IgD-negative memory B cell (primary cell): ENCODE results near the gene LIFR. TPM values are rescaled to one million over a fixed set of nuclear protein-coding genes. Genes with fewer than 3 reads are reported as not detected.

Experiments used
- H3K27ac Mint-ChIP-seq, 3 donors: one replicate each; pipeline ENCODE4 v1.8.0; 2020 to 2022; ENCODE audit warnings: mild to moderate bottlenecking in 3 of 3, mixed read lengths in 3 of 3, moderate library complexity in 1 of 3
- H3K27me3 Mint-ChIP-seq: one replicate; pipeline ENCODE4 v1.8.0; 2021; ENCODE audit warnings: mixed read lengths
- H3K36me3 Mint-ChIP-seq: one replicate; pipeline ENCODE4 v1.8.0; 2020; ENCODE audit warnings: mild to moderate bottlenecking, mixed read lengths
- H3K4me1 Mint-ChIP-seq, 3 donors: one replicate each; pipeline ENCODE4 v1.8.0; 2020 to 2022; ENCODE audit warnings: mixed read lengths in 3 of 3, mild to moderate bottlenecking in 1 of 3
- H3K4me3 Mint-ChIP-seq, 4 donors: one replicate each; pipeline ENCODE4 v1.8.0; 2020 to 2022; ENCODE audit warnings: mild to moderate bottlenecking in 4 of 4, mixed read lengths in 4 of 4, moderate library complexity in 3 of 4
- H3K9me3 Mint-ChIP-seq, 3 donors: one replicate each; pipeline ENCODE4 v1.8.0; 2020 to 2021; ENCODE audit warnings: mixed read lengths in 3 of 3, mild to moderate bottlenecking in 1 of 3
- polyA plus RNA-seq: library from polyadenylated mRNA; unstranded; fragments of 300-500 nt; fragmentation: Illumina TruSeq; gene quantifications from one replicate; pipeline ENCODE4 v1.2.3, GENCODE V29; 2021

LIFR gene
- polyA plus RNA-seq, 1 donor from 2014 or later = not detected

- H3K4me1 Mint-ChIP-seq = no peaks in the 10 kb centered on the region
- no peak overlapping the region for H3K4me3 Mint-ChIP-seq
- no peaks in the 10 kb centered on the region for H3K36me3 Mint-ChIP-seq
- H3K9me3 Mint-ChIP-seq = no peaks in the 10 kb centered on the region
- peaks cover 21% of the 10 kb centered on the region for H3K27me3 Mint-ChIP-seq
- no peak overlapping the region for H3K27ac Mint-ChIP-seq
Observed at GRCh38 chr5:38494175-38494574, 62.3 kb downstream of the LIFR start.

DNA sequence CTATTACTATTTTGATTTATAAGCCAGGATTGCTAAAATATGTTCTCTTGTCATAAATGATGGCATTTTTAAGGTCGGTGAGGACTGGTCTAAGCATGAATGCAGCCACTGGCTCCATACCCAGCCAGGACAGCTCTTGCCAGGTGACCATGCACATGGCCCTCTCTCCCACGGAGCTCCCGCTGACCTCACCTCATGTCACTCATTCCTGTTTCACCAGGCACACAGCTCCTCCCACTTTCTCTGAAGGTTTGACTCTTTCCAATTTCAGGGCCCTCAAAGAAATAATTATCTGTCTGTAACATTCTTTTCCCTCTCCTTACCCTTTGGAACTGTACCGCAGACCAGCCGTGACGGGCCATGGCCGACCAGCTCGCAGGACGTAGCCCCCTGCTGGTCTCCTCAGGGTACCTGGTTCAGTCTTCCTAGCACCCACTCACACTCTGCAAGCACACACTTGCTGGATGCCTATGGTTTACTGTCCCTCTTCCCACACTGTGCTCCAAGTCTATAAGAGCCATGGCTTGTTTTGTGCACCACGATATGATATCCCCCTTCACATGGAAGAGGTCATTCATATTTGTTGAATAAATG lies 72.5 kb downstream of the LIFR start:
- no peak overlapping the region for H3K27ac Mint-ChIP-seq
- H3K9me3 Mint-ChIP-seq = peaks cover 0 to 3% (median 0%) of the 10 kb centered on the region in 3 donors
- H3K4me1 Mint-ChIP-seq = no peaks in the 10 kb centered on the region
- no peaks in the 10 kb centered on the region for H3K36me3 Mint-ChIP-seq
- H3K4me3 Mint-ChIP-seq = no peak overlapping the region
- peaks cover 9% of the 10 kb centered on the region for H3K27me3 Mint-ChIP-seq

DNA sequence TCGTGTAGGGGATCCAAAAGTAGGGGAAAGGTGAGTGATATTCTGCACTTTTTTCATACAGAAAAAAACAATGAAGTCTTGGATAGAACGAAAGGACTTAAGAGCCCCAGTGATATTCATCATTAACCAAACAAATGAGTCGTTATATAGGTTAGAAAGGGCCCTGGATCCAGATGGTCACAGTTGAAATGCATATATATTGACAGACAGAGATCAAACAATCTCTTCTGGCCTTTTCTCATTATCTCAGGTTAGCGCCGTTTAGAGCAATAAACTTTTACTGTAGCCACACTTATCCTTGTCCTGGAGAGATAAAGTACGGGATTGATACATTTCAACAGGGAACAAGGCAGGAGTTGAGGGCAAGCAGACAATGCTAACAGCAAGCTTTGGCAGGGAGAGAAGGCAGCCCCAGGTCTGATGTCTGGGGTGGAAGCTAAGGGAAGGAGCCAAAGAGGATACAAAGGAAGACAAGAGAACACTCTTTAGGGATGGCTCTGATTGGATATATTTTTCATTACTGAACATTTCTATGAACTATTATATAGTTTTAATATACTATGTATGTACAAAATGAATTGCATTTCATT lies 77.0 kb downstream of the LIFR start:
- Mint-ChIP-seq H3K27ac (no peak overlapping the region), H3K4me3 (no peak overlapping the region), H3K36me3 (no peaks in the 10 kb centered on the region), H3K27me3 (peaks cover 5% of the 10 kb centered on the region), H3K4me1 (no peaks in the 10 kb centered on the region), H3K9me3 (peaks cover 0 to 3% (median 0%) of the 10 kb centered on the region in 3 donors)

DNA sequence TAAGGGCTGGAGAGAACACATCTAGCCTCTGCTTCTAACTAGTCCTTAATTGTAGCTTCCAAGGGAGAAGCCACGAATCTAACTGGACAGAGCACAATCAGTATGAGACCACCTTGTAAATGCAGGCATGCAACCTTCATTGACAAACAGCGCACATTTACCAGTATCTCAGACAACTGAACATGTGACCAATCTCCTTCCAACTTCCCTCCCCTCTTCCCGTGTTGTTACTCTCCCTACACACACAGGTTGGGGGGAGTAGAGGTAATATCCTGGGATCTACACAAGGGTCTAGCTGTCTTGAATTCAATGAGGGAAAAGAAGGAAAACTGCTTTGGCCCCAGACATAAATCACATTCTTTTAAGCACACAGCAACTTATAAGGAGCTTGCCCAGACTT lies 77.6 kb downstream of the LIFR start:
- no peaks in the 10 kb centered on the region for H3K9me3 Mint-ChIP-seq
- no peak overlapping the region for H3K4me3 Mint-ChIP-seq
- H3K36me3 Mint-ChIP-seq = no peaks in the 10 kb centered on the region
- no peak overlapping the region for H3K27ac Mint-ChIP-seq
- H3K27me3 Mint-ChIP-seq = peaks cover 3% of the 10 kb centered on the region
- H3K4me1 Mint-ChIP-seq = no peaks in the 10 kb centered on the region

DNA sequence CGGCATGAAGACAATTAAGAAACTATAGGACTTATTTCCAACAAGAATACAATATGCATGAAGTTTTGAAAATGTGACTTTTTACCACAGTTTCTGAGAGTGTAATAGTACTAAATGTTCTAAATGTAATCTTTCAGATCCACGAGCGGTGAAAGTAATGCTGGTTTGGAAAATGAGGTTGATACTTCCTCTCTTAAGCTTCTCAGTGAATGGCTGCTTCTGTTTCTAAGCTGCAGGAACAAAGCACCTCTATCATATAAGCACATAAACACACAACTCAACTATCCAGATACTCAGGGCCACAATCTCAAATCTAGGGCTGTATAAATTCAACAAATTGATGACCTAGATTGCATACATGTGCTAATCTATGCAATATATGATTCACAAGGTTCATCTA lies 78.3 kb downstream of the LIFR start:
- H3K4me1 Mint-ChIP-seq = no peaks in the 10 kb centered on the region
- H3K27ac Mint-ChIP-seq = no peak overlapping the region
- no peaks in the 10 kb centered on the region for H3K36me3 Mint-ChIP-seq
- no peaks in the 10 kb centered on the region for H3K9me3 Mint-ChIP-seq
- no peak overlapping the region for H3K4me3 Mint-ChIP-seq
- H3K27me3 Mint-ChIP-seq = peaks cover 4% of the 10 kb centered on the region

DNA sequence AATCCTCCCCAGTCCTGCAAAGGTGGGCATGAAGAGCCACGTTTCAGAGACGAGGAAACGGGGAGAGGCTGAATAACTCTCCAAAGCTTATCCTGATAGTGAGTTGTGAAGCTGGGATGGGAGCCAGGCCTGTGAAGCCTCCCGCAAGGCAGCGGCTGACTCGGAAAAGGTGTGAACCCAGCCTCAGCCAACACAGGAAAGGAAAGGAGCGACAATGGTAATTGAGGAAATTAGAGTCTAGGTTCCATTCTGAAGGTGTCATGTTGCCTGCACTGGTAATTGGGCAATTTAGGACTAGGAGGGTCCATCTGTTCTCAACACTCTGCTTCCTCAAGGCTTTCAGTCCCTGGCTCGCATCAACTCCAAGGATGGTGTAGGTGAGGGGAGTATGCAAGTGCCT lies 83.4 kb downstream of the LIFR start:
- Mint-ChIP-seq H3K27me3 (peaks cover 25% of the 10 kb centered on the region), H3K36me3 (no peaks in the 10 kb centered on the region), H3K27ac (no peak overlapping the region), H3K4me1 (no peaks in the 10 kb centered on the region), H3K9me3 (no peaks in the 10 kb centered on the region), H3K4me3 (no peak overlapping the region)

DNA sequence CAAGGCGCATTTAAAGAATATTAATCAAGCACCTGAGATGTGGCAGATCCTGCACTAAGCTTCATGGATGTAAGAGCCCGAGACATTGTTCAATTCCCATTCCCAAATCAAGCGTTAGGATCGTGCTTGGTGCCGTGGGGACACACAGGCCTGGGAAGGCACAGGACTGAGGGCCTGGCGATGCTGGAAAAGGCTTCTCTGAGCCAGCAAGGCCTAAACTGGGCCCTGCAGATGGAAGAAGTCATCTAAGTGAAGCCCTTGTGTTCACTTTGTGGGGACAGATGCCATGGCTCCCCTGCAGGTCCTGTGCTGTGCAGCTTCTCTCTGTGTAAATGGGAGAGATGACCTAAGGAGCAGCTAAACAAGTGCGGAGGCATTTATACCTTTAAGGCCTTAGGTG lies 83.9 kb downstream of the LIFR start:
- no peaks in the 10 kb centered on the region for H3K9me3 Mint-ChIP-seq
- no peaks in the 10 kb centered on the region for H3K4me1 Mint-ChIP-seq
- no peaks in the 10 kb centered on the region for H3K36me3 Mint-ChIP-seq
- H3K4me3 Mint-ChIP-seq = no peak overlapping the region
- peaks cover 26% of the 10 kb centered on the region for H3K27me3 Mint-ChIP-seq
- H3K27ac Mint-ChIP-seq = no peak overlapping the region

DNA sequence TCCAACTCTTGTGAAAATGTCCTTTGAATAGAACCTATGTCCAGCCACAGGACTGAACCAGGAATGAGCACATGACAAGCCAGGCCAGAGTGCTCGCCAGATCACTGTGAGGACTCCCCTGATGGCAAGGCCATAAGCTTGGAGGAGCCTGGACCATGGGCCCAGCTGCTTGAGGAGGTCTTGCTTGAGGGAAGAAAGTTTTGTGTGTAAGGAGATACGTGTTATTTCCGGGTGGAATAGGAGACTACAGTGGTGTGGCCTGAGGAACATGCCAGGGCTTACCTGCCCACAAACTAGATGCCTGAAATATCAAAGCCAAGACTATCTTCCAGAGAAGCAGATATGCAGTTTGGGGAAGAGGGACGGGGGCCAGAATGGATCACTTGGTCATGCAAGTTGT lies 84.7 kb downstream of the LIFR start:
- no peaks in the 10 kb centered on the region for H3K9me3 Mint-ChIP-seq
- H3K4me3 Mint-ChIP-seq = no peak overlapping the region
- peak overlapping the region in 1 of 3 donors; percentile 83 for H3K27ac Mint-ChIP-seq
- H3K36me3 Mint-ChIP-seq = no peaks in the 10 kb centered on the region
- H3K4me1 Mint-ChIP-seq = no peaks in the 10 kb centered on the region
- H3K27me3 Mint-ChIP-seq = peaks cover 32% of the 10 kb centered on the region

DNA sequence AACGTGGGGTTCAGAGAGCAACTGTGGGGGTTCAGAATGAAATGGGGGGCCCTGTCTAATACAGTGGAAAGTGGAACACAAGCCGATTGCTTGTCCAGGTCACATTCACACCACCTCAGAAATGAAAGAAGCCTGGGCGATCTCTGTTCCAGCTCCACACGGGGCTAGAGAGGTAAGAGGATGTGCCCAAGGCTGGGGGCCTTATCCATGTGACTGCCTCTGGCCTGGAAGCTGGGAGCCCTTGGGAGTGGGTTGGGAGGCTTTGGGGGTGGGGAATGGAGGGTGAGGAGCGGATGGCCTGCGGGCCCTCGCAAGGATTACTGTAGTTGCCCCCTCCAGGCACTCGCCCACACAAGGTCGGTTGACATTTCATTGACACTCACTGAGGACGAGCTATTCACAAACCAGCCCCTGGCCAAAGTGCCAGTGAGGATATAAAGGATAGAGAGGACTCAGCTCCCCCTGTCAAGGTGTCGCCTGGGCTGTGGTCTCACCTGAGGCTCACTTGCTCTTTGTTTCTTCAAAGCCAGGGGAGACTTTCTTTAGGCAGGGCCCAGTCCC lies 86.7 kb downstream of the LIFR start:
- H3K36me3 Mint-ChIP-seq = no peaks in the 10 kb centered on the region
- no peaks in the 10 kb centered on the region for H3K4me1 Mint-ChIP-seq
- H3K4me3 Mint-ChIP-seq = no peak overlapping the region
- no peak overlapping the region for H3K27ac Mint-ChIP-seq
- no peaks in the 10 kb centered on the region for H3K9me3 Mint-ChIP-seq
- H3K27me3 Mint-ChIP-seq = peaks cover 33% of the 10 kb centered on the region

DNA sequence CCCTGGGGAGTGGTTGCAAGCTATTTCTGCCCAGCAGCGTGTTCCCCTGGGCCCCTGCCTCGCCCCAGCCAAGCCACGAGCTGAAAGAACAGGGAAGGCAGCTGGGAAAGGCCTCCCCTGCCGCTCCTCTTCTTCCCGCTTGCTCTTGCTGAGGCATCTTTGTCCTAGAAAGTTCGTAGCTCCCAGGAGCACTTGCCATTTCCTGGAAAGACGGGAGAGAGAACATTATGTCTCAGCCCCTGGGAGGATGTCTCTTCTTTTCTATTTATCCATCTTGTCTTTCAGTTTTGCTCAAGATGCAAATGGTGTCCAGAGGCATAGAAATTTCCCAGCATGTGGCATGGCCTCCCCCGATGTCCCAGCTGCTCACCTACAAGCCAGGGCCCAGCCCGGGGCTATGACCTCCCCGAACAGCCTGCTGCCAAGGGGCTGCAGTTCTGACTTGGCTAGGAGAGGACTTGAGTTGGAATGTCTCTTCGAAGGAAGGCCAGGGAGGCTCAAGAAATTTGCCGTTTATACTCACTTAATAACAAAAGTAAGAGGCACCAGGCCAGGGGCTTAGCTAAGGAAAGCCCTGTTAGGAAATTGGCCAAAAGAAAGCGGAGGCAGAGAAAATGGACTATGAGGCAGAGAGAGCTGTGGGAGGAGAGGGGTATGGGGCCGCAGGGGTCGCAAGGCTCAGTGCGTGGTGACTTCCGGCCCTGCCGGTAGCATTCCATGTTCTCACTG lies 87.3 kb downstream of the LIFR start:
- Mint-ChIP-seq H3K4me1 (no peaks in the 10 kb centered on the region), H3K9me3 (no peaks in the 10 kb centered on the region), H3K27ac (no peak overlapping the region), H3K4me3 (no peak overlapping the region), H3K36me3 (no peaks in the 10 kb centered on the region), H3K27me3 (peaks cover 30% of the 10 kb centered on the region)

DNA sequence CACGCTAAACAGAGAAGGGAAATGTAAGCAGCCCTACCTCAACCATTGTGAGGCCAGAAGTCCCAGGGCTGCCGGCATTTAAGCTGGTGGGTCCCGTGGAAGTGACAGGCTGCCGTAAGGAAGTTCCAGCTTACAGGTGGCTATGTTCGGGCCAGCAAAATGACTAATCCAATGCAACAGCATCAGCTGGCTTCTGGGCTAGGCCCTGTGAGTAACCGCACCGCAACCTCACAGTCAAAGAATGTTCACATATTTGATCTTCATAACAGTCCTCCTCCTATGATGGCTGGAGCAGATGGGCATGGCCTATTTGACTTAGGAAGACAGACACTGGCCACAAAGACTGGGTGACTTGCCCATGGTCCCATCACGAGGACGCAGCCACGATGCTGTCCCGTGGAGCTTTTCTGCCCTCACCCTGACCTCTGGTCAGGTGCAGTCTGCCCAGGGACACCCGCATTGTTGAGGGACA lies 88.2 kb downstream of the LIFR start:
- Mint-ChIP-seq H3K27ac (no peak overlapping the region), H3K4me1 (no peaks in the 10 kb centered on the region), H3K9me3 (no peaks in the 10 kb centered on the region), H3K27me3 (peaks cover 34% of the 10 kb centered on the region), H3K36me3 (no peaks in the 10 kb centered on the region), H3K4me3 (peak overlapping the region in 1 of 4 donors; percentile 28)

GRCh38 chr5:38467353-38468040 lies 88.9 kb downstream of the LIFR start:
- H3K4me1 Mint-ChIP-seq = no peaks in the 10 kb centered on the region
- H3K27me3 Mint-ChIP-seq = peaks cover 39% of the 10 kb centered on the region
- no peak overlapping the region for H3K4me3 Mint-ChIP-seq
- no peak overlapping the region for H3K27ac Mint-ChIP-seq
- no peaks in the 10 kb centered on the region for H3K36me3 Mint-ChIP-seq
- H3K9me3 Mint-ChIP-seq = no peaks in the 10 kb centered on the region

GRCh38 chr5:38466424-38467189 lies 89.8 kb downstream of the LIFR start:
- Mint-ChIP-seq H3K36me3 (no peaks in the 10 kb centered on the region), H3K27me3 (peaks cover 44% of the 10 kb centered on the region), H3K4me1 (no peaks in the 10 kb centered on the region), H3K4me3 (no peak overlapping the region), H3K27ac (no peak overlapping the region), H3K9me3 (peaks cover 0 to 4% (median 3%) of the 10 kb centered on the region in 3 donors)

- H3K27ac Mint-ChIP-seq = no peak overlapping the region
- H3K4me3 Mint-ChIP-seq = no peak overlapping the region
- H3K36me3 Mint-ChIP-seq = no peaks in the 10 kb centered on the region
- H3K4me1 Mint-ChIP-seq = no peaks in the 10 kb centered on the region
- peaks cover 46% of the 10 kb centered on the region for H3K27me3 Mint-ChIP-seq
- peaks cover 0 to 4% (median 3%) of the 10 kb centered on the region in 3 donors for H3K9me3 Mint-ChIP-seq
Observed at GRCh38 chr5:38465702-38466423, 90.6 kb downstream of the LIFR start.
